ENCODE measurements around the gene HLA-DMB.

Gene HLA-DMB

GRCh38 chr6:32922083-32922482 is 18.7 kb downstream of the HLA-DMB start:
- Histone ChIP-seq H3K9me3 (ENCODE audit: control insufficient read depth, low read length) (no peaks in the 10 kb centered on the region), H3K4me3 (ENCODE audit: insufficient read depth in 1 of 2, low read depth in 1 of 2, low read length in 2 of 2) (no peak overlapping the region), H3K23ac (ENCODE audit: low read length in 2 of 2) (no peak overlapping the region), H3K4me2 (ENCODE audit: low read length, poor library complexity, severe bottlenecking) (no peak overlapping the region), H3K18ac (ENCODE audit: low read depth in 1 of 2, low read length in 2 of 2) (no peak overlapping the region), H2AK5ac (ENCODE audit: low read length, severe bottlenecking) (no peak overlapping the region), H3K27me3 (ENCODE audit: control insufficient read depth in 1 of 2, insufficient read depth in 1 of 2, low read length in 2 of 2) (peaks cover 0 to 3% of the 10 kb centered on the region in 2 experiments), H3K36me3 (ENCODE audit: control insufficient read depth in 1 of 2, insufficient read depth in 2 of 2, low read depth in 1 of 2, low read length in 2 of 2) (no peaks in the 10 kb centered on the region), H2BK5ac (ENCODE audit: low read depth, low read length, poor library complexity, severe bottlenecking) (no peak overlapping the region), H2BK12ac (ENCODE audit: low read length in 2 of 2) (no peak overlapping the region), H3K79me1 (replicated peaks; ENCODE audit: low read length, poor library complexity, severe bottlenecking) (no peaks in the 10 kb centered on the region), H3K14ac (ENCODE audit: low read length in 2 of 2) (no peak overlapping the region), H3K27ac (ENCODE audit: low read length, poor library complexity, severe bottlenecking) (no peak overlapping the region), H2BK120ac (ENCODE audit: low read depth, low read length) (no peak overlapping the region), H2AFZ (ENCODE audit: low read depth, low read length) (no peak overlapping the region), H2BK15ac (ENCODE audit: low read depth, poor library complexity, severe bottlenecking) (no peak overlapping the region), H3K4me1 (ENCODE audit: control insufficient read depth, insufficient read depth, low read depth, low read length) (no peaks in the 10 kb centered on the region), H4K91ac (ENCODE audit: low read length) (no peak overlapping the region), H3K4ac (ENCODE audit: low read depth in 1 of 2, low read length in 2 of 2) (no peak overlapping the region), H3K9ac (ENCODE audit: low read length) (no peak overlapping the region), H4K8ac (ENCODE audit: low read length) (no peak overlapping the region)
- WGBS = 70% methylated on average over 2 of the region's 2 CpGs
- DNase-seq = no peak

GRCh38 chr6:32920715-32921114 is 20.1 kb downstream of the HLA-DMB start:
- H3K4me3 ChIP-seq (ENCODE audit: insufficient read depth in 1 of 2, low read depth in 1 of 2, low read length in 2 of 2) = no peak overlapping the region
- no peak overlapping the region for H2BK120ac ChIP-seq (ENCODE audit: low read depth, low read length)
- H2BK15ac ChIP-seq (ENCODE audit: low read depth, poor library complexity, severe bottlenecking) = no peak overlapping the region
- H3K4me2 ChIP-seq (ENCODE audit: low read length, poor library complexity, severe bottlenecking) = no peak overlapping the region
- H3K4me1 ChIP-seq (ENCODE audit: control insufficient read depth, insufficient read depth, low read depth, low read length) = no peaks in the 10 kb centered on the region
- no peaks in the 10 kb centered on the region for H3K9me3 ChIP-seq (ENCODE audit: control insufficient read depth, low read length)
- no peak overlapping the region for H2AK5ac ChIP-seq (ENCODE audit: low read length, severe bottlenecking)
- no peak overlapping the region for H3K27ac ChIP-seq (ENCODE audit: low read length, poor library complexity, severe bottlenecking)
- H3K9ac ChIP-seq (ENCODE audit: low read length) = no peak overlapping the region
- no peak overlapping the region for H3K18ac ChIP-seq (ENCODE audit: low read depth in 1 of 2, low read length in 2 of 2)
- H4K8ac ChIP-seq (ENCODE audit: low read length) = no peak overlapping the region
- no peak for DNase-seq
- no peak overlapping the region for H3K23ac ChIP-seq (ENCODE audit: low read length in 2 of 2)
- H4K91ac ChIP-seq (ENCODE audit: low read length) = no peak overlapping the region
- H3K79me1 ChIP-seq (replicated peaks; ENCODE audit: low read length, poor library complexity, severe bottlenecking) = no peaks in the 10 kb centered on the region
- no peak overlapping the region for H3K4ac ChIP-seq (ENCODE audit: low read depth in 1 of 2, low read length in 2 of 2)
- no peak overlapping the region for H2BK5ac ChIP-seq (ENCODE audit: low read depth, low read length, poor library complexity, severe bottlenecking)
- H2AFZ ChIP-seq (ENCODE audit: low read depth, low read length) = no peak overlapping the region
- no peak overlapping the region for H2BK12ac ChIP-seq (ENCODE audit: low read length in 2 of 2)
- H3K27me3 ChIP-seq (ENCODE audit: control insufficient read depth in 1 of 2, insufficient read depth in 1 of 2, low read length in 2 of 2) = peaks cover 0 to 3% of the 10 kb centered on the region in 2 experiments
- H3K36me3 ChIP-seq (ENCODE audit: control insufficient read depth in 1 of 2, insufficient read depth in 2 of 2, low read depth in 1 of 2, low read length in 2 of 2) = no peaks in the 10 kb centered on the region
- WGBS = no CpG with 5 or more reads among the region's 2 CpGs
- no peak overlapping the region for H3K14ac ChIP-seq (ENCODE audit: low read length in 2 of 2)

GRCh38 chr6:32912951-32913350 is 27.9 kb downstream of the HLA-DMB start:
- no peak overlapping the region for H2AK5ac ChIP-seq (ENCODE audit: low read length, severe bottlenecking)
- H3K9me3 ChIP-seq (ENCODE audit: control insufficient read depth, low read length) = no peaks in the 10 kb centered on the region
- no peak overlapping the region for H4K8ac ChIP-seq (ENCODE audit: low read length)
- H2BK15ac ChIP-seq (ENCODE audit: low read depth, poor library complexity, severe bottlenecking) = no peak overlapping the region
- no peaks in the 10 kb centered on the region for H3K79me1 ChIP-seq (replicated peaks; ENCODE audit: low read length, poor library complexity, severe bottlenecking)
- no peak overlapping the region for H3K18ac ChIP-seq (ENCODE audit: low read depth in 1 of 2, low read length in 2 of 2)
- H4K91ac ChIP-seq (ENCODE audit: low read length) = no peak overlapping the region
- no peak overlapping the region for H3K27ac ChIP-seq (ENCODE audit: low read length, poor library complexity, severe bottlenecking)
- no peak overlapping the region for H2BK5ac ChIP-seq (ENCODE audit: low read depth, low read length, poor library complexity, severe bottlenecking)
- H2AFZ ChIP-seq (ENCODE audit: low read depth, low read length) = no peak overlapping the region
- H3K23ac ChIP-seq (ENCODE audit: low read length in 2 of 2) = no peak overlapping the region
- DNase-seq = no peak
- no peak overlapping the region for H2BK120ac ChIP-seq (ENCODE audit: low read depth, low read length)
- no peak overlapping the region for H2BK12ac ChIP-seq (ENCODE audit: low read length in 2 of 2)
- H3K14ac ChIP-seq (ENCODE audit: low read length in 2 of 2) = no peak overlapping the region
- no peaks in the 10 kb centered on the region for H3K36me3 ChIP-seq (ENCODE audit: control insufficient read depth in 1 of 2, insufficient read depth in 2 of 2, low read depth in 1 of 2, low read length in 2 of 2)
- no peak overlapping the region for H3K4ac ChIP-seq (ENCODE audit: low read depth in 1 of 2, low read length in 2 of 2)
- H3K27me3 ChIP-seq (ENCODE audit: control insufficient read depth in 1 of 2, insufficient read depth in 1 of 2, low read length in 2 of 2) = peaks cover 0 to 6% of the 10 kb centered on the region in 2 experiments
- H3K4me3 ChIP-seq (ENCODE audit: insufficient read depth in 1 of 2, low read depth in 1 of 2, low read length in 2 of 2) = no peak overlapping the region
- no peak overlapping the region for H3K4me2 ChIP-seq (ENCODE audit: low read length, poor library complexity, severe bottlenecking)
- no peaks in the 10 kb centered on the region for H3K4me1 ChIP-seq (ENCODE audit: control insufficient read depth, insufficient read depth, low read depth, low read length)
- no peak overlapping the region for H3K9ac ChIP-seq (ENCODE audit: low read length)
- 29% methylated on average over 1 of the region's 1 CpG for WGBS

GRCh38 chr6:32908897-32909296 is 31.9 kb downstream of the HLA-DMB start:
- Histone ChIP-seq H3K18ac (ENCODE audit: low read depth in 1 of 2, low read length in 2 of 2) (no peak overlapping the region), H3K79me1 (replicated peaks; ENCODE audit: low read length, poor library complexity, severe bottlenecking) (no peaks in the 10 kb centered on the region), H3K27ac (ENCODE audit: low read length, poor library complexity, severe bottlenecking) (no peak overlapping the region), H2BK5ac (ENCODE audit: low read depth, low read length, poor library complexity, severe bottlenecking) (no peak overlapping the region), H3K36me3 (ENCODE audit: control insufficient read depth in 1 of 2, insufficient read depth in 2 of 2, low read depth in 1 of 2, low read length in 2 of 2) (no peaks in the 10 kb centered on the region), H2AFZ (ENCODE audit: low read depth, low read length) (no peak overlapping the region), H3K4me1 (ENCODE audit: control insufficient read depth, insufficient read depth, low read depth, low read length) (peaks cover 4% of the 10 kb centered on the region), H2BK15ac (ENCODE audit: low read depth, poor library complexity, severe bottlenecking) (no peak overlapping the region), H3K4ac (ENCODE audit: low read depth in 1 of 2, low read length in 2 of 2) (no peak overlapping the region), H3K9me3 (ENCODE audit: control insufficient read depth, low read length) (no peaks in the 10 kb centered on the region), H3K14ac (ENCODE audit: low read length in 2 of 2) (no peak overlapping the region), H3K4me3 (ENCODE audit: insufficient read depth in 1 of 2, low read depth in 1 of 2, low read length in 2 of 2) (no peak overlapping the region), H2AK5ac (ENCODE audit: low read length, severe bottlenecking) (no peak overlapping the region), H2BK120ac (ENCODE audit: low read depth, low read length) (no peak overlapping the region), H3K27me3 (ENCODE audit: control insufficient read depth in 1 of 2, insufficient read depth in 1 of 2, low read length in 2 of 2) (peaks cover 0 to under 1% of the 10 kb centered on the region in 2 experiments), H2BK12ac (ENCODE audit: low read length in 2 of 2) (no peak overlapping the region), H3K4me2 (ENCODE audit: low read length, poor library complexity, severe bottlenecking) (no peak overlapping the region), H4K8ac (ENCODE audit: low read length) (no peak overlapping the region), H4K91ac (ENCODE audit: low read length) (no peak overlapping the region), H3K9ac (ENCODE audit: low read length) (no peak overlapping the region), H3K23ac (ENCODE audit: low read length in 2 of 2) (no peak overlapping the region)
- no peak for DNase-seq
- WGBS = no CpG with 5 or more reads among the region's 2 CpGs

Measured in mesenchymal stem cell (in vitro differentiated cells and primary cell).